Trophoblast cell (in vitro differentiated cells and primary cell): ENCODE results near the gene DENND1A.

Source experiments
- DNase-seq, 2 donors: peaks; one replicate each; pipeline ENCODE4 v3.0.0-alpha.2; 2016
- H2AFZ ChIP-seq: 2 replicates; pipeline ENCODE4 v1.6.1; 2013; ENCODE audit warnings: low read length, moderate library complexity, mild to moderate bottlenecking; ENCODE audit not compliant: insufficient read depth, poor library complexity
- H2AK5ac ChIP-seq: 2 replicates; pipeline ENCODE4 v1.6.1; 2013; ENCODE audit warnings: mild to moderate bottlenecking, low read length
- H2BK120ac ChIP-seq: 2 replicates; pipeline ENCODE4 v1.6.1; 2013; ENCODE audit warnings: low read length, mild to moderate bottlenecking, moderate library complexity; ENCODE audit not compliant: insufficient read depth, poor library complexity
- H2BK12ac ChIP-seq: 2 replicates; pipeline ENCODE4 v1.6.1; 2013; ENCODE audit warnings: mild to moderate bottlenecking, low read length, moderate library complexity
- H2BK5ac ChIP-seq: 2 replicates; pipeline ENCODE4 v1.6.1; 2013; ENCODE audit warnings: low read length, low read depth, moderate library complexity, mild to moderate bottlenecking; ENCODE audit not compliant: poor library complexity
- H3K14ac ChIP-seq: 2 replicates; pipeline ENCODE4 v1.6.1; 2013; ENCODE audit warnings: mild to moderate bottlenecking, low read length
- H3K18ac ChIP-seq: 2 replicates; pipeline ENCODE4 v1.6.1; 2013; ENCODE audit warnings: mild to moderate bottlenecking, low read length
- H3K23ac ChIP-seq: 2 replicates; pipeline ENCODE4 v1.6.1; 2013; ENCODE audit warnings: low read length
- H3K27ac ChIP-seq: 2 replicates; pipeline ENCODE4 v1.5.1; 2013; ENCODE audit warnings: low read depth, mild to moderate bottlenecking, inconsistent platforms, low read length, moderate library complexity
- H3K27me3 ChIP-seq: 2 replicates; pipeline ENCODE4 v1.6.1; 2013; ENCODE audit warnings: inconsistent platforms, mild to moderate bottlenecking, low read length, moderate library complexity; ENCODE audit not compliant: insufficient read depth
- H3K36me3 ChIP-seq, 2 experiments: 1 replicate in 1 of 2; 2 replicates in 1 of 2; pipeline ENCODE4 v1.6.1; 2013; ENCODE audit warnings: low read length in 2 of 2, mild to moderate bottlenecking in 2 of 2, moderate library complexity in 1 of 2; ENCODE audit not compliant: insufficient read depth in 2 of 2, control insufficient read depth in 1 of 2
- H3K4ac ChIP-seq: 2 replicates; pipeline ENCODE4 v1.6.1; 2013; ENCODE audit warnings: low read depth, mild to moderate bottlenecking, low read length, moderate library complexity
- H3K4me1 ChIP-seq, 2 experiments: 1 replicate in 1 of 2; 2 replicates in 1 of 2; pipeline ENCODE4 v1.6.1; 2013; ENCODE audit warnings: low read length in 2 of 2, mild to moderate bottlenecking in 2 of 2, moderate library complexity in 1 of 2; ENCODE audit not compliant: insufficient read depth in 2 of 2, control insufficient read depth in 1 of 2
- H3K4me2 ChIP-seq: 2 replicates; pipeline ENCODE4 v1.6.1; 2013; ENCODE audit warnings: inconsistent platforms, mild to moderate bottlenecking, low read length, moderate library complexity
- H3K4me3 ChIP-seq: 2 replicates; pipeline ENCODE4 v1.5.1; 2013; ENCODE audit warnings: mild to moderate bottlenecking, low read depth, low read length, inconsistent platforms
- H3K79me1 ChIP-seq: one replicate; pipeline ENCODE4 v1.6.1; 2013; ENCODE audit warnings: low read length
- H3K79me2 ChIP-seq: 2 replicates; pipeline ENCODE4 v1.6.1; 2013; ENCODE audit warnings: low read length, mild to moderate bottlenecking; ENCODE audit not compliant: control insufficient read depth, insufficient read depth, poor library complexity
- H3K9ac ChIP-seq: 2 replicates; pipeline ENCODE4 v1.6.1; 2013; ENCODE audit warnings: mild to moderate bottlenecking, low read length
- H3K9me3 ChIP-seq: 2 replicates; pipeline ENCODE4 v1.6.1; 2013; ENCODE audit warnings: low read depth, mild to moderate bottlenecking, control low read depth, inconsistent platforms, low read length; ENCODE audit not compliant: insufficient read depth
- H4K12ac ChIP-seq: 2 replicates; pipeline ENCODE4 v1.6.1; 2013; ENCODE audit warnings: low read depth, mild to moderate bottlenecking, low read length, moderate library complexity
- H4K8ac ChIP-seq: 2 replicates; pipeline ENCODE4 v1.6.1; 2013; ENCODE audit warnings: low read depth, mild to moderate bottlenecking, low read length, moderate library complexity
- H4K91ac ChIP-seq: one replicate; pipeline ENCODE4 v1.6.1; 2013; ENCODE audit warnings: low read depth, mild to moderate bottlenecking, low read length, moderate library complexity
- WGBS: extraction: QIAGEN DNeasy Blood & Tissue Kit; methylation state at CpG from one replicate; pipeline ENCODE4 v1.1.7; 2013; ENCODE audit warnings: missing lambda C conversion rate; ENCODE audit not compliant: insufficient read length, insufficient coverage; ENCODE audit errors: extremely low coverage; 5-methylcytosine and 5-hydroxymethylcytosine counted together

Gene DENND1A

GRCh38 chr9:123389698-123390097, 540.2 kb downstream of the DENND1A start:
- Histone ChIP-seq H3K18ac (no peak overlapping the region), H3K4me3 (no peak overlapping the region), H3K27me3 (no peaks in the 10 kb centered on the region), H3K4ac (no peak overlapping the region), H3K27ac (no peak overlapping the region), H3K36me3 (no peaks in the 10 kb centered on the region), H3K79me2 (no peaks in the 10 kb centered on the region), H3K79me1 (no peaks in the 10 kb centered on the region), H2BK12ac (no peak overlapping the region), H2AK5ac (no peak overlapping the region), H2AFZ (no peak overlapping the region), H3K14ac (no peak overlapping the region), H2BK120ac (no peak overlapping the region), H4K91ac (no peak overlapping the region), H3K9me3 (no peaks in the 10 kb centered on the region), H4K8ac (no peak overlapping the region), H3K9ac (no peak overlapping the region), H3K4me2 (no peak overlapping the region), H2BK5ac (no peak overlapping the region), H3K23ac (no peak overlapping the region), H4K12ac (no peak overlapping the region), H3K4me1 (peaks cover 3 to 6% of the 10 kb centered on the region in 2 experiments)
- DNase-seq = no peak
- no CpG with 5 or more reads among the region's 12 CpGs for WGBS

GRCh38 chr9:123389070-123389469, 540.9 kb downstream of the DENND1A start:
- Histone ChIP-seq H3K27me3 (no peaks in the 10 kb centered on the region), H3K9me3 (no peaks in the 10 kb centered on the region), H3K14ac (no peak overlapping the region), H3K4me3 (no peak overlapping the region), H3K79me1 (no peaks in the 10 kb centered on the region), H4K91ac (no peak overlapping the region), H3K36me3 (no peaks in the 10 kb centered on the region), H2BK120ac (no peak overlapping the region), H2AK5ac (no peak overlapping the region), H3K4me1 (no peaks in the 10 kb centered on the region), H2BK5ac (no peak overlapping the region), H4K12ac (no peak overlapping the region), H3K18ac (no peak overlapping the region), H3K27ac (no peak overlapping the region), H3K9ac (no peak overlapping the region), H3K4me2 (no peak overlapping the region), H3K79me2 (no peaks in the 10 kb centered on the region), H2BK12ac (no peak overlapping the region), H3K23ac (no peak overlapping the region), H2AFZ (no peak overlapping the region), H4K8ac (no peak overlapping the region), H3K4ac (no peak overlapping the region)
- no CpG with 5 or more reads among the region's 10 CpGs for WGBS
- no peak for DNase-seq

- H4K12ac ChIP-seq = no peak overlapping the region
- no peak overlapping the region for H3K23ac ChIP-seq
- no peaks in the 10 kb centered on the region for H3K4me1 ChIP-seq
- no peak overlapping the region for H2BK120ac ChIP-seq
- no peak overlapping the region for H3K9ac ChIP-seq
- no peak overlapping the region for H2AK5ac ChIP-seq
- no peaks in the 10 kb centered on the region for H3K9me3 ChIP-seq
- no peak overlapping the region for H3K18ac ChIP-seq
- no CpG with 5 or more reads among the region's 14 CpGs for WGBS
- no peak overlapping the region for H4K91ac ChIP-seq
- H3K36me3 ChIP-seq = peaks cover 4% of the 10 kb centered on the region in 2 experiments
- no peaks in the 10 kb centered on the region for H3K79me1 ChIP-seq
- DNase-seq = no peak
- no peak overlapping the region for H2AFZ ChIP-seq
- H3K4me3 ChIP-seq = no peak overlapping the region
- no peak overlapping the region for H3K14ac ChIP-seq
- H4K8ac ChIP-seq = no peak overlapping the region
- no peak overlapping the region for H2BK5ac ChIP-seq
- no peaks in the 10 kb centered on the region for H3K27me3 ChIP-seq
- H3K4me2 ChIP-seq = no peak overlapping the region
- no peaks in the 10 kb centered on the region for H3K79me2 ChIP-seq
- no peak overlapping the region for H2BK12ac ChIP-seq
- no peak overlapping the region for H3K27ac ChIP-seq
- H3K4ac ChIP-seq = no peak overlapping the region
Observed at GRCh38 chr9:123387686-123388085, 542.2 kb downstream of the DENND1A start.

- Histone ChIP-seq H4K12ac (no peak overlapping the region), H3K23ac (no peak overlapping the region), H3K4me3 (no peak overlapping the region), H3K4me1 (peaks cover 7% of the 10 kb centered on the region in 2 experiments), H4K8ac (no peak overlapping the region), H3K36me3 (peaks cover 8 to 11% of the 10 kb centered on the region in 2 experiments), H2AFZ (no peak overlapping the region), H2AK5ac (no peak overlapping the region), H3K79me1 (peaks cover 4% of the 10 kb centered on the region), H3K18ac (no peak overlapping the region), H3K9ac (no peak overlapping the region), H3K27me3 (no peaks in the 10 kb centered on the region), H3K79me2 (no peaks in the 10 kb centered on the region), H3K14ac (no peak overlapping the region), H2BK5ac (no peak overlapping the region), H3K4ac (no peak overlapping the region), H2BK12ac (no peak overlapping the region), H3K27ac (no peak overlapping the region), H2BK120ac (no peak overlapping the region), H3K4me2 (no peak overlapping the region), H4K91ac (no peak overlapping the region), H3K9me3 (no peaks in the 10 kb centered on the region)
- DNase-seq = no peak
- WGBS = no CpG with 5 or more reads among the region's 27 CpGs
Observed at GRCh38 chr9:123383512-123384170, 546.3 kb downstream of the DENND1A start.
